ENCODE results near the gene TTC6.

GRCh38 chr14:37597914-37598746 lies 2.7 kb downstream of the TTC6 start:
- TF ChIP-seq EZH2 (IDR thresholded peaks at IDR 0.05; ENCODE audit: low read depth): no peak
- TF ChIP-seq CTCF (conservative IDR thresholded peaks at IDR 0.05): peak; percentile 13; the same call in 1 of the 2 replicates

Measured in PC-9 (cell line).